ENCODE data around the gene LCA5L.
A peak's percentile ranks its signal among the peaks of the same experiment; 100 is the strongest.
"Not testable (repeated sequence)": the region's sequence is repeated elsewhere in the genome, so short reads cannot be mapped to it uniquely, and the experiment has no call there.

The LCA5L gene

DNA sequence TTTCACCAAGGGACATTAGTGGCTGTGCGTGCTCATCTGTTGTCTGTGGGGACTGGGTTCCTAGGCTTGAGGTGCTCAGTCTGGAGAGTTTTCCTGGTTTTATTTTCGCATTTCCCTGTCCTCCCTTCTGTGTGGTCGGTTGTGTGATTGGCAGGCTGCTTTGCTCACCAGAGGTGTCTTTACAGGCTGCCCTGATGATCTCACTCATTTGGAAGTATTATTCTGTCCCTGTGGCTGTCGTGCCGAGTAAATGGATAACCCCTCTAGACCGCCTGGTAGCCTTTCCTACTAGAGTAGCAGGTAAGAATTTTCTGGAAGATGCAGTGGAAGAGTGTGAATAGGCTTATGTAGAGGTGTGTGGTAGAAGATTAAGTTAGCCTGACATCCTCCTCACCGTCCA, 52.6 kb downstream of the LCA5L start:
- no peak for DNase-seq
- intact Hi-C loops (cut with DNase I), result no loop called here

DNA sequence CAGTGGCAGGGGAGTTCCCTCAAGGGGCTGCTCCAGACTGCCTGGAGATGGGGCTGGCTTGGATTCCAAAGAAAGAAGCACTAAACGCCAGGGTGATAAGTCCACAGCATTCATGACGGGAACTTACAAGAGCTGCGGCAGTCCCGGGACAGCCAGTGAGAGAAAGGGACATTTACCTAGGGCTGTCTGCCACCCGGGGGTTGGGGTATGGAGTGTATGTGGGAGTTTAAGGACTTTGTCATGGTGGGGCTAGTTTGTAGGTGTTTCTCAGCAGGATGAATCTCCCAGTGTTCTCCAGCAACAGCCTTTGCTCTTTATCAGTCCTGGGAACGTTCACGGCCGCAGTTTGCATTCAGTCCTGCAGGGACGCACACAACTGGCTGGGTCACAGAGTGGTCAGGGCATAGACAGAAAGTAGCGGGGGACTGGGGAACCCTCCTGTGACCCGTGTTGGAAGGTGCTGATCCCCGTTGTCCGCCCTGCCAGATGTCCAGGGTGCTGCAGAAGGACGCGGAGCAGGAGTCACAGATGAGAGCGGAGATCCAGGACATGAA, 55.3 kb downstream of the LCA5L start:
- intact Hi-C loops (cut with DNase I), result no loop called here
- DNase-seq, result no peak

DNA sequence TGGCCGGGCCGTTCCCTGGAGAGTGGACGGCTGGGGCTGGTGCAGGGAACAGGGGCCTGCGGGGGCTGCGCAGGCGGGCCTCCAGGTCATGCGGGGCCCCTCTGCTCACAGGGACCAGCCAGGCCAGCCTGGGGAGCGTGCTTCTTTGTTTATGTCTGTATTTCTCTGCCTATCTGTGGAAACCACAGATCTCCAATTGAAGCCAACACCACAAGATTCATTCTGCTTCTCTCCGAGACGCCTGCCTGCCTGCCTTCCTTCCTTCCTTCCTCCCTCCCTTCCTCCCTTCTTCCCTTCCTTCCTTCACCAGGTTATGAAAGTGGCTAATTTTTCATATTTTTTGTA, 56.8 kb downstream of the LCA5L start:
- intact Hi-C loops (cut with DNase I), result loop anchor here (5.0 kb wide), 1 partner anchor 41 kb away; the partner anchor contains the start of gene HMGN1
- DNase-seq, result no peak

DNA sequence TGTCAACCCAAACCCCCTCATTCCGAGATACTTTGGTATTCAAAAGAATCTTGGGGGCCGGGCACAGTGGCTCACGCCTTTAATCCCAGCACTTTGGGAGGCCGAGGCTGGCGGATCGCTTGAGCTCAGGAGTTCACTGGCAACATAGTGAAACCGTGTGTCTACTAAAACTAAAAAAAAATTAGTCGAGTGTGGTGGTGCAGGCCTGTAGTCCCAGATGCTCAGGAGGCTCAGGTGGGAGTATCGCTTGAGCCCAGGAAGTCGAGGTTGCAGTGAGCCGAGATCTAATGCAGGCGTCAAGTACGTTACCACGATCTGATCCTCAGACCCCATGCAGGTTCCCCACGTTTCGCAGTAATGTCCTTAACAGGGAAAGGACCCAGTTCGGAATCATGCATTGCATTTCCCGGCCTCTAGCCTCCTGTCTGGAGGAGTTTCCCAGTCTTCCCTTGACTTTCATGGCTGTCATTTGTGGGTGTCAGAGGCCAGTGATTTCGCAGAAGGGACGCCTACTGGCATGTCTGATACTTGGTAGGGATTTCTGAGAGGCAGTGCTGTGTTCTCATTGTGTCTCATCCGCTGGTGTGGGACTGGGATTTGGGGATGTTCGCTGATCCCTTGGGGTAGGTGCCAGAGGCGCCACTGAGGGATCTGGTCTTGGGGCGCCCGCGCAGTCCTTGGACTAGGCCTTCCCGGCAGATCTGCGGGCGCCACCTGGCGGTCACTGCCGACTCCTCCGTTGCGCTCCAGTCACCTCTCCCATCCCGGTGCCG, 57.4 kb downstream of the LCA5L start:
- DNase-seq, result peak; percentile 78 to 98 (median 94)
- intact Hi-C loops (cut with DNase I), result loop anchor here (5.0 kb wide), 1 partner anchor 41 kb away; the partner anchor contains the start of gene HMGN1

DNA sequence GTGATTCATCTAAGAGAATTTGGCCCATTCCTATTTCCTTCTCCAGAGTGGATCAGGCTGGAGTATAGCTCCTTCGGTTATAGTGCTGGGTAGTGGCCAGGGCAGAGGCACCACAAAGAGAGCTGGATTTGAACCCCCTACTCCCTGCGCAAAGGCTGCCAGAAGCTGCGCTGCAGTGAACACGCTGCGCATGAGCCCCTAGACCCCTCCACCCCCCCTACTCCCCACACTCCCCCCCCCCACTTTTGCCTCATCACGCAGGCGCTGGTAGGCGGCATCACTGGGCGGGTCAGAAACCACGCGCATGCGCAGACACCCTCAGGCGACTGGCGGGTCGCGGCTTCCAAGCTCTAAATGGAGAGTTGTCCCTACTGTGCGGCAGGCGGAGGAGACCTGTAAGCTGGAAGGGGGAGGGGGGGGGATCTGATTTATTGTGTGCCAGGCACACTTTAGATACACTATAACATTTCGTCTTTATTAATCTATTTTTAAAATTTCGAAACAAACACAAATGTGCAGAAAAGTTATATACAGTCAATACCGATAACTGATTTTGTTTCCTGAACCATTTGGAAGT, 58.0 kb downstream of the LCA5L start:
- intact Hi-C loops (cut with DNase I), result loop anchor here (2.0 to 5.0 kb wide), 4 partner anchors 40 to 205 kb away; partner anchors contain the start of genes BRWD1, HMGN1, LCA5L and PSMG1
- DNase-seq, result peak; percentile 83 to 97 (median 92)

DNA sequence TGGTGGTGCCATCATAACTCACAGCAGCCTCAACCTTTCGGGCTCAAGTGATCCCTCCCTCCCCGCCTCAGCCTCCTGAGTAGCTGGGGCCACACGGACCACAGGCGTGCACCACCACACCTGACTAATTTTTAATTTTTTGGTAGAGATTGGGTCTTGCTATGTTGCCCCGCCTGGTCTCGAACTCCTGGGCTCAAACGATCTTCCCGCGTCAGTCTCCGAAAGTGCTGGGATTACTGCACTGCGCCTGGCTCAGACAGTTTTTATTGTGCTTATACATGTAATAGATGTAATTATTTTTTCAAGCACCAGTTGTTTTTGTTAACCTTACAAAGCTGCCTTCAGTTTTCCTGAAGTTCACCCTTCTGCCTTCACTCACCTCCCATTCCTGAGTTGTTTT, 58.7 kb downstream of the LCA5L start:
- intact Hi-C loops (cut with DNase I), result loop anchor here (2.0 to 5.0 kb wide), 4 partner anchors 40 to 204 kb away; partner anchors contain the start of genes BRWD1, HMGN1, LCA5L and PSMG1

DNA sequence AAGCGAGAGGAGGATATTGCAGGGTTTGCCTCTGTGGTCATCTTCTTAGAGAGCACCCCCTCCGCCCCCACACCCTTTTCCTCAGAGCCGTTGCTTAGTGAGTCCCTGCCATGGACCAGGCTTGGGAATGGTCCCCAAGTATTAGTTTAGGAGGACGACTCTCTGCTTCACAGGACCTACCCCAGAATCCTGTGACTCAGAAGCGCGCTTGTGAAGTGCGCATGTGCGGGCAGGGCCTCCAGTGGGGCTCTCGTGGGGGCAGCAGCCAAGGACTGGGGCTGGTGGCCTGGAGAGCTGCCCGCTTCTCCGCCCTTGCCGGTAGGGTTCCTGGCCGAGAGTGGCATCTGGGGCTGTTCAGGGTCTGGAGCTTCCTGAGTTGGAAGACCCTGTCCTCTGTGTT, 59.4 kb downstream of the LCA5L start:
- intact Hi-C loops (cut with DNase I), result loop anchor here (2.0 to 5.0 kb wide), 4 partner anchors 39 to 203 kb away; partner anchors contain the start of genes BRWD1, HMGN1, LCA5L and PSMG1
- DNase-seq, result peak in 28 of 42 donors; percentile 14 to 68 (median 37)

More for the DNA sequence above, 58.7 kb downstream of the LCA5L start:
- peak in 1 of 42 donors; percentile 7 for DNase-seq

DNA sequence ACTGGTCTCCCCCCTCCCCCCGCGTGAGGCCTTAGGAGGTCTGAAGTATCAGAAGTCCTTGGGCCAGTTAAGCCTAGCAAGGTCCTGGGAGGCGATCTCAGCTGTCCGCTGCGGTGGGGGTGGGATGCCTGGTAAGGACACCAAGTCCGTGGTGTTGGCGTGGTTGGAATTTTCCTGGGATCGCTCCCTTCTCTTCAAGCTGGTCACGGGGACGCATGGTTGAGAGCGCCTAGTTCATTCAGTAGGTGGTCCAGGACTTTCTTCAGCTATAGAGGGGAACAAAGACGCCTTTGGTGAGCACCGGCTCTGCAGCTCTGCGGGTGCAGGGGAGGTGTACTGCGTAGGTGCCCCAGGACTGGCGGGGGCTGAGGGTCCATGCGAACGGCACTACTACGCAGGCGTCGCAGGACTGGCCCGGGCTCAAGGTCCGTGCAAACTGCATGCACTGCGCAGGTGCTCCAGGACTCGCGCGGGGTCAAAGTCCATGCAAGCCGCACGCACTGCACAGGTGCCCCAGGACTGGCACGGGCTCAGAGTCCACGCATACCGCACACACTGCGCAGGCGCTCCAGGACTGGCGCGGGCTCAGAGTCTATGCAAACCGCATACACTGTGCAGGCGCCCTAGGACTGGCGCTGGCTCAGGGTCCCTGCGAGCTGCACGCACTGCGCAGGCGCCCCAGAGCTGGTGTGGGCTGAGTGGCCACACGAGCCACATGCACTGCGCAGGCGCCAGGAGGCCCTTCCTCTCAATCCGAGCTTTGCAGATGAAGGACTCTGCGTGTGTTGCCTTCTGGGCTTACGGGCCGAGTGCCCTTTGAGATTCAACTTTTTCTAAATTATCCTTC, 60.1 kb downstream of the LCA5L start:
- peak; percentile 53 to 92 (median 79) for DNase-seq
- intact Hi-C loops (cut with DNase I), result loop anchor here (2.0 to 5.0 kb wide), 4 partner anchors 38 to 203 kb away; partner anchors contain the start of genes BRWD1, HMGN1, LCA5L and PSMG1

DNA sequence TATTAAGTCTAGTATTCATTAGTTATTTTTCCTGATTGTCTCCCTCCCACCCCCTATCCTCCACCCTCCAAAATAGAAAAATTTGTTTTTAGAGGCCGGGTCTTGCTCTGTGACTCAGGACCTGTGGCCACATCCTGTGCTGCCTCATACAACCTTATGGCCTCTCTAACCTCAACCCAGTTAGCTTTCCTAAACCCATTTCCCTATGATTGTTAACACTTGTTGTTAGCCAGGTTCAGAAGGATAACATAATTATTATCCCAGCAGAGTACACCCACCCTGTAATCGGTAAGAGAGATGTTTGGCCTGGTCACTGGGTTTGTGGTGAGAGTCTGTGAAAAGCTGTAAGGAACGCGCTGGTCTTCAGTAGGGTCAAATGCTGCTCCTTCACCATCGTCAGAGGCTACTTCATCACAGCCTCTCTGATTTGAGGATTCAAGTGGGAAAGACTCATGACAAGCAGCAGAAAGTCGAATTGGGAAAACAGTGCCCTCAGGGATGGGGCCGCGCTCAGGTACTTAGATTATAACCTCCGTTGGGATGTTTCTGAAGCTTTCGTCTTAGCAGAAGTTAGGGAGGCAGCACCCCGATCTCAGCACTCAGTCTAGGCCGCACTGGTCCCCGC, 60.8 kb downstream of the LCA5L start:
- DNase-seq, result no peak
- intact Hi-C loops (cut with DNase I), result loop anchor here (5.0 kb wide), 1 partner anchor 37 kb away; the partner anchor contains the start of gene HMGN1

DNA sequence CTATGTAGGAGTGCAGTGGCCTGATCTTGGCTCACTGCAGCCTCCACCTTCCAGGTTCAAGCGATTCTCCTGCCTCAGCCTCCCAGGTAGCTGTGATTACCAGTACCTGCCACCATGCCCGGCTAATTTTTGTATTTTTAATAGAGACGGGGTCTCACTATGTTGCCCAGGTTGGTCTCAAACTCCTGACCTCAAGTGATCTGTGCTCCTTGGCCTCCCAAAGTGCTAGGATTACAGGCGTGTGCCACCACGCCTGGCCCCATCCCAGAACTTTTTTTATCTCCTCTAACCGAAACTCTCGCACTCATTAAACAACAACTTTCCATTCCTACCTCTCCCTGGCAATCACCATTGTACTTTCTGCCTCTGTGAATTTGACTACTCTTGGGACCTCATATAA, 63.5 kb downstream of the LCA5L start:
- DNase-seq; intact Hi-C loops (cut with DNase I): not testable (repeated sequence)

DNA sequence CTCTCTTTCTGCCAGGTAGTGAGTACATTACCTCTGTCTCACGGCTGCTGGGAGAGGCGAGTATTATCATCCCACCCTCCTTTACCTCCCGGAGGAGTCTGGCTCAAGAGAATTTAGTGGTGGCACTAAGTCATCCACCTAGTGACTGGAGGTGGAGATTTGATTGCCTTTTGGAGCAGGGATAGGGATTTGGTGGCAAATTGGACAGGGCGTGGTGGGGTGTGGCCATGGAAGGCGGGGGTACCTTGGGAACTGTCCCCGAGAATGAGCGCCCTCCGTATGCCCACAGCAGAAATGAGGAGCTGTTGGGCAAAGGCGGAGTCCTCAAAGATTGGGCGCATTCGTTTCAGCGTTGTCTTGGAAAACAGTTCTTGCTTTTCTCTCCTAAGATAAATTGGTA, 64.6 kb downstream of the LCA5L start:
- peak in 4 of 42 donors; percentile 10 to 45 (median 16) for DNase-seq
- intact Hi-C loops (cut with DNase I), result no loop called here

DNA sequence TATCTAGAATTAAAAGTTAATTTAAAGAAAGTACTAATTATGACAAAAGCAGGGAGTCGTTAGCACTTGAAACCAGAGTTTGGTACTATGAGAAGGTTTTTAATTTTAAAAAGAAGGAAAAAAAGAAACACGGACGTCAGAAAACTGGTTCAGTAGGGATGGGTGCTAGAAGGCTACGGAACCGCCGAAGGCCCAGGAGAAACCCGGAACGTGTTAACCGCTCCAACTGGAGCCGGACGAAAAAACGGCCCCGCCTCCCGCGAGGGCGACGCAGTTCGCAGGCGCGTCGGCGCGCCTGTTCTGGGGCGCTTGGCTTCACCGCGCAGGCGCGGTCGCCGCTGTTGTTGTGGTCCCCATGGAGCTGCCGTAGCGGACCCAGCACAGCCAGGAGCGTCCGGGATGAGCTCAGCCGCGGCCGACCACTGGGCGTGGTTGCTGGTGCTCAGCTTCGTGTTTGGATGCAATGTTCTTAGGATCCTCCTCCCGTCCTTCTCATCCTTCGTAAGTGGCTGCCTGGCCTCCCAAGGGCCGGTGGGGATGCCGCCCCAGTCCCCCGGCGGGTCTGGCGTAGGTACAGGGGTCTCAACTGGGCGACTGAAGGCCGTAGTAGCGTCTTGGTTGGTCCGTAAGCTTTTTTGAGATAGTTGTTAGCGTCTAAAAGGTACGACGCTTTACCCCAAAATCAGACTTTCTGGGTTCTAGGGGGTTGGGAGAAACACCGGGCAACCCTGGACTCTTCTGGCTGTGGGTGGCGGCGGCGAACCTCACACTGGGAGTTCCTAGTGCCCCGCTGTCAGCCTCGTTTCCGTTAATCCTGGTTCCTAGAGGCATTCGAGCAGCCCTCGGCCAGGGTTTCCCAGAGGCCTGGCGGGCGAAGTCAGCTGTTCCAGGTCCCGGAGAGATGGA, 65.3 kb downstream of the LCA5L start:
- intact Hi-C loops (cut with DNase I), result no loop called here
- DNase-seq, result peak; percentile 83 to 97 (median 93)

DNA sequence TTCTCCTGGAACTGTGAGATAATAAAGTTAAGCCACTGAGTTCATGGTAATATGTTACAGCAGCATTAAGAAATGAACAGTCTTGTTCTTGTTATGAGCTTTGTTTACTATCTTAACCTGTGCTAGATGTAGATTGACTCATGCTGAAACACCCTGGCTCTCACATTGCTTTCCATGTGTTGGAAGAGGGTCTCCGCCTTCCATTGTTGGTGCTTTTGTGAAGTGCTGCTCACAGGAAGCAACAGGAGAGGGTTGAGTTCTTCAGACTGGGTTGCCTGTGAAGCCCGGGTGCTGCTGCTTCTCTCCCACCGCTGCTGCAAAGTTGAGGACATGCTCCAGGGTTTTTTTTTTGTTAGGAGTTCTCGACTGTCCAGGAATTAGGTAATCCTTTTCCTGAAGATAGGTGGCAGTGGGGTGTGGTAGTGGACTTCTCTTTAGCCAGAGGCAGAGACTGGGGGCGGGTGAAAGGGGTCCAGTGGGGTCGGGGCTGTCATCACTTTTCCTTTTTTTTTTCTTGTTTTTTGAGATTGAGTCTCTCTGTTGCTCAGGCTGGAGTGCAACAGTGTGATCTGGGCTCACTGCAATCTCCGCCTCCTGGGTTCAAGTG, 68.0 kb downstream of the LCA5L start:
- no peak for DNase-seq
- intact Hi-C loops (cut with DNase I), result no loop called here

DNA sequence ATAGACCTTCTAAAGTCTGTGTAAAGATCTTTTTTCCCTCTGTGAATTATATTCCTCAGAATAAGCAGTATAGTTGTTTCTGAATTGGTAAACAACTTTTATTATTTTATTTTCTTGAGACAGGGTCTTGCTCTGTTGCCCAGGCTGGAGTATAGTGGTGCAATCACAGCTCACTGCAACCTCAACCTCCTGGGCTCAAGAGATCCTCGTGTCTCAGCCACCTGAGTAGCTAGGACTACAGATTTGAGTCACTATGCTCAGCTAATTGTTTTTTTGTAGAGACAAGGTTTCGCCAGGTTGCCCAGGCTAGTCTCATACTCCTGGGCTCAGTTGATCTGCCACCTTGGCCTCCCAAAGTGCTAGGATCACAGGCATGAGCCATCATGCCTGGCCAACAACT, 70.1 kb downstream of the LCA5L start:
- no peak for DNase-seq
- intact Hi-C loops (cut with DNase I), result no loop called here

DNA sequence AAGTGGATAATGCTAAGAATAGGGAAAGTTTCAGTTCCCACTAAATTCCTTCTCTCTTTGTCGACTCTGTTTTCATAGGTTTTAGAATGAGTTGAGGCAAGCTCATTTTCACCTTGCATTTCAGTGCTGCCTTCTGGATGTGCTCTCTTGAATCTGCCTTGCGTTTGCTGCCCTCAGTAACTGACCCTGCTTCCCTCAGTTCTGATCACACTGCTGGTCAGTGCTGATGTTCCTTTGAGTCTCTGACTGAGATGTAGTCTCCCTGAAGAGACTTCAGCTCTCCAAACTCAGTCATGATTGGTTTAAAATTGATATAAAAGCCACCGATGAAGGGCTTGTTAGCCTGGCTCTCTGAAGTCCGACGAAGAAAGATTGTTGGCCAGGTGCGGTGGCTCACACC, 71.5 kb downstream of the LCA5L start:
- DNase-seq, result no peak
- intact Hi-C loops (cut with DNase I), result no loop called here

DNA sequence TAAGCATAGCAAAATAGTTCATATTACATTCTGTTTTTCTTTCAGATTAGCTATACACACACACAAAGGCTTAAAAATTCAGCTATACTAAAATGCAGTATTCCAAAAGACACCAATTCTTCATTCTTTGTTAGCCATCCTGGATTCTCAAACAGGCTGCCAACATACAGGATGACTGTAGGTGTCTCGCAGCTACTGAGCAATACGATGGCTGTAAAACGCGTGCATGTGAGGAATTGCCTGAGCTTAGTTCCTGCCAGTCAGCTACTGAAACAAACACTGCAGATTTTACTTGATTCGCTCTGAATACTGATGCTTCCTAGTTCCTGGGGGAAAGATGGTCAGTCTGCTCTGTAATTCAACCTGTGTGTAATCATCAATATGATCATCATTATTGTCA, 71.9 kb downstream of the LCA5L start:
- peak in 20 of 42 donors; percentile 21 to 74 (median 46) for DNase-seq
- intact Hi-C loops (cut with DNase I), result no loop called here

DNA sequence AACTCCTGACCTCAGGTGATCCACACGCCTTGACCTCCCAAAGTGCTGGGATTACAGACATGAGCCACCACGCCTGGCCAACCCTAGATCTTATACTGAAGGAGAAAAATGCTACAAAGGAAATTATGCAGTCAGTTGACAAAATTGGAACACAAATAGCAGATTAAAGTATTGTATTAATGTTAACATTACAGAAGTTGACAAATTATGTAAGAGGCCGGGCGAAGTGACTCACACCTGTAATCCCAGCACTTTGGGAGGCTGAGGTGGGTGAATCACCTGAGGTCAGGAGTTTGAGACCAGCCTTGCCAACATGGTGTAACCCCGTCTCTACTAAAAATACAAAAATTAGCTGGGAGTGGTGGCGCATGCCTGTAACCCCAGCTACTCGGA, 75.7 kb downstream of the LCA5L start:
- intact Hi-C loops (cut with DNase I); DNase-seq: not testable (repeated sequence)
